Kidney (tissue), 14 donors: ENCODE measurements around the gene TACC2. TPM values are rescaled to one million over a fixed set of nuclear protein-coding genes. Genes with fewer than 3 reads are reported as not detected.

Experiments used
- DNase-seq, 5 donors: peaks; one replicate each; pipeline ENCODE4 v3.0.0-alpha.2; 2013 to 2020
- FAIRE-seq: peaks from 2 replicates; lab custom pipeline; 2012; peaks lifted over from hg19 to GRCh38; lab: Jason Lieb, UNC
- H3K27ac ChIP-seq, 2 donors: one replicate each; pipeline ENCODE4 v1.7.0; 2013; ENCODE audit warnings: low read depth in 2 of 2, low read length in 2 of 2, inconsistent platforms in 1 of 2
- H3K27me3 ChIP-seq: one replicate; pipeline ENCODE4 v1.7.1; 2013; ENCODE audit warnings: low read length, inconsistent platforms; ENCODE audit not compliant: control insufficient read depth, insufficient read depth
- H3K36me3 ChIP-seq, 3 donors: one replicate each; pipeline versions ENCODE4 v1.7.0 to v1.7.1; 2013; ENCODE audit warnings: low read length in 3 of 3, control low read depth in 1 of 3, inconsistent platforms in 1 of 3; ENCODE audit not compliant: insufficient read depth in 3 of 3, control insufficient read depth in 2 of 3
- H3K4me1 ChIP-seq, 3 donors: one replicate each; pipeline versions ENCODE4 v1.7.0 to v1.7.1; 2013; ENCODE audit warnings: low read length in 3 of 3, inconsistent platforms in 1 of 3, low read depth in 1 of 3; ENCODE audit not compliant: control insufficient read depth in 2 of 3, insufficient read depth in 2 of 3
- H3K4me3 ChIP-seq, 3 donors: one replicate each; pipeline versions ENCODE4 v1.7.0 to v1.8.1; 2013; ENCODE audit warnings: low read length in 3 of 3, control low read depth in 1 of 3, inconsistent platforms in 1 of 3
- H3K9ac ChIP-seq, 3 donors: one replicate each; pipeline versions ENCODE4 v1.7.0 to v1.7.1; 2013; ENCODE audit warnings: low read length in 3 of 3, control low read depth in 1 of 3, inconsistent platforms in 1 of 3
- H3K9me3 ChIP-seq, 3 donors: one replicate each; pipeline versions ENCODE4 v1.7.0 to v1.7.1; 2013; ENCODE audit warnings: low read length in 3 of 3, control low read depth in 1 of 3, inconsistent platforms in 1 of 3; ENCODE audit not compliant: control insufficient read depth in 2 of 3, insufficient read depth in 1 of 3
- intact Hi-C: fragments of 100-400 bp; cut with DNase I; formaldehyde crosslinking; loops from one replicate; pipeline ENCODE4 v1.11.1; 2022
- polyA plus RNA-seq: library from polyadenylated mRNA; stranded (reverse); fragments of 350-450 nt; fragmentation: Illumina TruSeq; extraction: RNeasy Lipid Tissue Mini Kit (QIAGEN cat#74804); gene quantifications from one replicate; pipeline ENCODE4 v1.2.3, GENCODE V29; 2014; ENCODE audit warnings: low read depth, low replicate concordance; ENCODE audit not compliant: insufficient read depth
- total RNA-seq: library from RNA; stranded (reverse); fragmentation: NEBNext Ultra II Directional; extraction: Animal tissue kit (Norgen Biotek cat#: 25700); gene quantifications from one replicate; pipeline ENCODE4 v1.2.1, GENCODE V29; 2021
- TF ChIP-seq, protein P1 (sequence below): IDR thresholded peaks from 3 replicates; pipeline ENCODE4 v1.5.1; 2012; ENCODE audit warnings: mild to moderate bottlenecking, moderate library complexity, borderline replicate concordance; ENCODE audit not compliant: insufficient read depth; ENCODE audit errors: extremely low read depth
- donor health status: control.
- donor health status: control.
- donor health status: control.
- donor health status: control.
- donor health status: control.
- donor health status: DM: yes; HTN: yes; CAD: no.
- donor health status: Normal renal cell carcinoma (clear cell type).

The TACC2 gene
- total and polyA plus RNA-seq, 2 donors from 2014 or later, result 36.4 to 81.0 TPM

GRCh38 chr10:122190176-122190943 is 201.4 kb downstream of the TACC2 start:
- peaks cover 0 to 3% (median 0%) of the 10 kb centered on the region in 3 donors for H3K4me1 ChIP-seq
- DNase-seq (no peak), FAIRE-seq (no peak)
- intact Hi-C loops, result no loop called here
- H3K27ac ChIP-seq, result no peak overlapping the region
- H3K27me3 ChIP-seq, result no peaks in the 10 kb centered on the region
- no peaks in the 10 kb centered on the region for H3K36me3 ChIP-seq
- no peak overlapping the region for H3K4me3 ChIP-seq
- TF ChIP-seq, protein P1, sequence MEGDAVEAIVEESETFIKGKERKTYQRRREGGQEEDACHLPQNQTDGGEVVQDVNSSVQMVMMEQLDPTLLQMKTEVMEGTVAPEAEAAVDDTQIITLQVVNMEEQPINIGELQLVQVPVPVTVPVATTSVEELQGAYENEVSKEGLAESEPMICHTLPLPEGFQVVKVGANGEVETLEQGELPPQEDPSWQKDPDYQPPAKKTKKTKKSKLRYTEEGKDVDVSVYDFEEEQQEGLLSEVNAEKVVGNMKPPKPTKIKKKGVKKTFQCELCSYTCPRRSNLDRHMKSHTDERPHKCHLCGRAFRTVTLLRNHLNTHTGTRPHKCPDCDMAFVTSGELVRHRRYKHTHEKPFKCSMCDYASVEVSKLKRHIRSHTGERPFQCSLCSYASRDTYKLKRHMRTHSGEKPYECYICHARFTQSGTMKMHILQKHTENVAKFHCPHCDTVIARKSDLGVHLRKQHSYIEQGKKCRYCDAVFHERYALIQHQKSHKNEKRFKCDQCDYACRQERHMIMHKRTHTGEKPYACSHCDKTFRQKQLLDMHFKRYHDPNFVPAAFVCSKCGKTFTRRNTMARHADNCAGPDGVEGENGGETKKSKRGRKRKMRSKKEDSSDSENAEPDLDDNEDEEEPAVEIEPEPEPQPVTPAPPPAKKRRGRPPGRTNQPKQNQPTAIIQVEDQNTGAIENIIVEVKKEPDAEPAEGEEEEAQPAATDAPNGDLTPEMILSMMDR, result no peak
- H3K9me3 ChIP-seq, result no peaks in the 10 kb centered on the region
- no peak overlapping the region for H3K9ac ChIP-seq

DNA sequence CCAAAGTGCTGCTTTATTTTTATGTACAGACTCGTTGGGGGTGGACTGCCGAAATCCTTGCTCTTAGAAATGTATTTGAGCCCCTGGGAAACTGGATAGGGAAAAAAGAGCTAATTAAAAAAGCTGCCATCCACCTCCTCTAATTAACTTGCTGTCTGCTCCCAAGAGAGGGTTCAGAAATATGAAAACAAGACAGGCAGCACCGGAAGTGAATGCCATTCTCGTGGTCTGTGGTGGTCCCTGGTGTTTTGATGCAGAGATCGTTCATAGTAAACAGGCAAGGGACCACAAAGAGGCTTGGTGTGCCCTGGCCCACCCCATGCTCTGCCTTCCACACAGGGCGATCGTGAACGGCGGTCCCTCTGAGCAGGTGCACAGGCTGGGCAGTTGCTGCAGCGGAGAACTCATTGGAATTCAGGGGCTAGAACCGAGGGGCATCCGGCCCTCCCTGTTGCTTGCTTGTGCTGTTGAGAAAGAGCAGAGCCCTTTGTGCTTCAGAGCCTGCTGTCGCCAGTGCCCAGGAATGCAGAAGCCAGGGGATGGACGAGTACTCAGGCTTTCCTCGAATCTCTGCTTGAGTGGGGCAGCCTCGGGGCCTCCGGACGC is 203.1 kb downstream of the TACC2 start:
- intact Hi-C loops, result no loop called here
- no peak overlapping the region for H3K27ac ChIP-seq
- peak in 4 of 5 donors; percentile 71 to 77 (median 73) for DNase-seq
- TF ChIP-seq, protein P1, result no peak
- no peak overlapping the region for H3K4me3 ChIP-seq
- no peak for FAIRE-seq
- peaks cover 0 to 2% (median 0%) of the 10 kb centered on the region in 3 donors for H3K4me1 ChIP-seq
- H3K27me3 ChIP-seq, result no peaks in the 10 kb centered on the region
- no peak overlapping the region for H3K9ac ChIP-seq
- H3K36me3 ChIP-seq, result peaks cover 0 to 2% (median 0%) of the 10 kb centered on the region in 3 donors
- no peaks in the 10 kb centered on the region for H3K9me3 ChIP-seq

DNA sequence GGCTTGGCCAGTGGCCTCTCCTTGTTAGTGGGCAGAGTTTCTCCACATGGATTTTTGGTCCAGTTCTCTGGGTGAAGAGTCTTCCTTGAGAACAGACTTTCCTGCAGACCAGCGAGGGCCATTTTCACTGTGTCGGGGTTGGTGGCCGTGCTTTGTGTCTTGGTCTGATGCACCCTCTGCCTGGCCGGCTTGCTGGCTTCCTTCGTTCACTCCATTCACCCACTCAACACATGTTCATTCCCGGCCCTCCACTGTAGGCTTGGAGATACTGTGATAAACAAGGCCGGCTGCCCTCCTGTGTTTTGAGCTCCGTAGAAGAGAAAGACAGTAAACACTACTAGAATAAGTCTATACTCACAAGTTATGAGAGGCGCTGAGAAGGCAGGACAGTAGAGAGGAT is 205.3 kb downstream of the TACC2 start:
- intact Hi-C loops, result no loop called here
- Histone ChIP-seq H3K4me1 (no peaks in the 10 kb centered on the region), H3K4me3 (no peak overlapping the region), H3K36me3 (peaks cover 0 to 2% (median 0%) of the 10 kb centered on the region in 3 donors), H3K9me3 (no peaks in the 10 kb centered on the region), H3K27ac (no peak overlapping the region), H3K9ac (no peak overlapping the region), H3K27me3 (no peaks in the 10 kb centered on the region)
- TF ChIP-seq, protein P1, result no peak
- FAIRE-seq (no peak), DNase-seq (no peak)
